Measurements from ENCODE around the gene AADACL4. TPM values are rescaled to one million over a fixed set of nuclear protein-coding genes. Genes with fewer than 3 reads are reported as not detected.

AADACL4 gene
- total and polyA plus RNA-seq, 2 of the 8 experiments (the other 6 are each of a cell fraction or from before 2014, with no cell fraction given): 0.08 TPM; not detected in 1

GRCh38 chr1:12617901-12618660 lies 25.8 kb upstream of the AADACL4 start, which contains the start of gene DHRS3 (continued):
- TF ChIP-seq RNF2 (IDR thresholded peaks at IDR 0.05; ENCODE audit: borderline replicate concordance, low read depth, low read length, missing control alignments, poor library complexity, severe bottlenecking) (no peak), TCF12 (IDR thresholded peaks at IDR 0.05; ENCODE audit: low read depth, low read length) (0 out of 2 replicates have a peak, but pooled peaks have one; percentile 13), PHF8 (conservative IDR thresholded peaks at IDR 0.05; ENCODE audit: low read depth, low read length) (0 out of 2 replicates have a peak, but pooled peaks have one; percentile 19), POLR2A (IDR thresholded peaks at IDR 0.05; ENCODE audit: control extremely low read depth in 1 of 2, low read depth in 2 of 2, low read length in 2 of 2) (no peak), GTF2F1 (IDR thresholded peaks at IDR 0.05; ENCODE audit: borderline replicate concordance, low read depth, low read length) (no peak), KDM4A (IDR thresholded peaks at IDR 0.05; ENCODE audit: low read depth, low read length, severe bottlenecking) (peak; percentile 87), ATF3 (IDR thresholded peaks at IDR 0.05; ENCODE audit: insufficient read depth, low read depth, low read length) (no peak), USF2 (IDR thresholded peaks at IDR 0.05; ENCODE audit: low read length) (no peak), RAD21 (IDR thresholded peaks at IDR 0.05 in 1 of 2, conservative IDR thresholded peaks at IDR 0.05 in 1 of 2; ENCODE audit: low read depth in 2 of 2, low read length in 2 of 2) (peak in 1 of 2 experiments; percentile 10; a peak in 1 of 4 replicates), EP300 (IDR thresholded peaks at IDR 0.05; ENCODE audit: borderline replicate concordance in 1 of 2, low read depth in 2 of 2, low read length in 2 of 2) (0 out of 3 replicates have a peak, but pooled peaks of 1 of the 2 experiments have one; percentile 2), HDAC6 (IDR thresholded peaks at IDR 0.05; ENCODE audit: low read depth, low read length) (no peak)

Measured in H1 (cell line).